ENCODE measurements around the gene AK1. TPM values are rescaled to one million over a fixed set of nuclear protein-coding genes. Genes with fewer than 3 reads are reported as not detected.

Gene AK1
- total RNA-seq, 1 experiment from 2014 or later = 39.2 TPM

- POLR2A ChIA-PET = no interaction called here
- H3K4me3 ChIP-seq (ENCODE audit: low read depth, low read length) = no peak overlapping the region
- no TSS peak for BruUV-seq (replicated peaks)
These were observed 27.7 kb upstream of the AK1 start for GRCh38 chr9:127905004-127905728.

GRCh38 chr9:127904561-127905003 lies 27.1 kb upstream of the AK1 start:
- ChIA-PET CTCF (no interaction called here), POLR2A (no interaction called here)
- H3K4me1 Mint-ChIP-seq (ENCODE audit: low read depth, unreplicated experiment) = peaks cover 7% of the 10 kb centered on the region
- H3K36me3 Mint-ChIP-seq (ENCODE audit: insufficient read depth, unreplicated experiment) = peaks cover 6% of the 10 kb centered on the region
- no peak overlapping the region for H3K4me3 ChIP-seq (ENCODE audit: low read depth, low read length)
- H3K9me3 Mint-ChIP-seq (ENCODE audit: unreplicated experiment) = no peaks in the 10 kb centered on the region
- H3K27me3 ChIP-seq (replicated peaks; ENCODE audit: control insufficient read depth, insufficient read depth, low read length) = no peaks in the 10 kb centered on the region
- H3K36me3 ChIP-seq (ENCODE audit: control insufficient read depth, insufficient read depth, low read length) = no peaks in the 10 kb centered on the region
- H3K4me3 Mint-ChIP-seq (ENCODE audit: unreplicated experiment) = no peak overlapping the region
- BruUV-seq (replicated peaks) = no TSS peak
- TF ChIP-seq CTCF (IDR thresholded peaks at IDR 0.05; ENCODE audit: insufficient read depth in 1 of 2, low read depth in 1 of 2, low read length in 1 of 2, severe bottlenecking in 1 of 2, unreplicated experiment in 1 of 2) = no peak
- intact Hi-C loops (cut with micrococcal nuclease; ENCODE audit: unreplicated experiment) = no loop called here
- no peaks in the 10 kb centered on the region for H3K27me3 Mint-ChIP-seq (ENCODE audit: insufficient read depth, unreplicated experiment)
- peaks cover 29% of the 10 kb centered on the region for H3K4me1 ChIP-seq
- H3K27ac Mint-ChIP-seq (ENCODE audit: unreplicated experiment) = peak overlapping the region; percentile 47
- no peak for DNase-seq
- H3K9me3 ChIP-seq = no peaks in the 10 kb centered on the region

More at GRCh38 chr9:127905004-127905728, 27.7 kb upstream of the AK1 start:
- H3K36me3 Mint-ChIP-seq (ENCODE audit: insufficient read depth, unreplicated experiment) = peaks cover 6% of the 10 kb centered on the region
- CTCF ChIA-PET = no interaction called here
- H3K4me1 ChIP-seq = peaks cover 23% of the 10 kb centered on the region
- no peak for DNase-seq
- TF ChIP-seq CTCF (IDR thresholded peaks at IDR 0.05; ENCODE audit: insufficient read depth in 1 of 2, low read depth in 1 of 2, low read length in 1 of 2, severe bottlenecking in 1 of 2, unreplicated experiment in 1 of 2) = no peak
- no peaks in the 10 kb centered on the region for H3K27me3 Mint-ChIP-seq (ENCODE audit: insufficient read depth, unreplicated experiment)
- H3K27ac Mint-ChIP-seq (ENCODE audit: unreplicated experiment) = no peak overlapping the region
- no peaks in the 10 kb centered on the region for H3K27me3 ChIP-seq (replicated peaks; ENCODE audit: control insufficient read depth, insufficient read depth, low read length)
- peaks cover 7% of the 10 kb centered on the region for H3K4me1 Mint-ChIP-seq (ENCODE audit: low read depth, unreplicated experiment)
- intact Hi-C loops (cut with micrococcal nuclease; ENCODE audit: unreplicated experiment) = no loop called here
- no peaks in the 10 kb centered on the region for H3K36me3 ChIP-seq (ENCODE audit: control insufficient read depth, insufficient read depth, low read length)
- H3K9me3 Mint-ChIP-seq (ENCODE audit: unreplicated experiment) = no peaks in the 10 kb centered on the region
- H3K4me3 Mint-ChIP-seq (ENCODE audit: unreplicated experiment) = no peak overlapping the region
- no peaks in the 10 kb centered on the region for H3K9me3 ChIP-seq

DNA sequence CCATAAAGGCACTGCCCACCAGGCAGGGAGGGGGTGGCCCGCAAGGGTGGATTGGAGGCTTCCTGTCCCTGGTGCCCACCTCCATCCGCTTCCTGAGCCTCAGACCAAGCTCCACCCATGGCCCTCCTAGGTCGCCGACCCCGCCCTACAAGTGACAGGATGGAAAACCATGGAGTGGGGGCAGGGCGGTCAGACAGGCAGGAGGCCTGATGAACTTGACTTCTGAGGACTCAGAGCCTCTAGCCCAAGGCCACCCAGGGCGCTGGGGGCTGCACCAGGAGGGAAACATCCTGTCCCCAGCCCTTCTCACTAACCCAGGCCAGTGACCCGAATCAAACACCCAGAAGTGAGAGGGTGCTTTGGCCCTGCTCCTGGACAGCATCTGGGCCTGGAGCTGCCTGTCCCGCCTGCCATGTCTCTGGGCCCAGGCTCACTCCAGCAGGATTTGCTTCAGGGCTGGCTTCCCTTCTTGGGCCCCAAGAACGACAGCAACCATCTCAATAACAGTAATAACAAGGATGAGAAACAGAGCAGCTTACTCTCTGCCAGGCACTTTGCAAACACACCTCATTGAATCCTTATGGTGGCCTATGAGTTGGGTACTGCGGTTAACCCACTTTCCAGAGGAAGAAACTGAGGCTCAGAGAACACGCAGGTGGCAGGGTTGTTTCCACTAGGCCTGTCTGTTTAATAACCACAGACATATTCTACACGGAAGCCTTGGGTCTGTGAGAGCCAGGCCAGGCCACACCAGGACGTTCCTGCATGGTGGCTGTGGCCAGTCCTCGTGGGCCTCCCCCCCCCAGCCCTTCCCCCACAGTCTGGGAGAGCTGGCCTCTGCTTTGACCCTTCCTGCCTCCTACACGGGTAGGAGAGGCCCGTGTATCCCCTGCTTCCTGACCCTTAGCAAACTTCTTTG lies 26.3 kb upstream of the AK1 start:
- ChIA-PET POLR2A (no interaction called here), CTCF (no interaction called here)
- H3K27ac Mint-ChIP-seq (ENCODE audit: unreplicated experiment) = peak overlapping the region; percentile 47
- peaks cover 31% of the 10 kb centered on the region for H3K4me1 ChIP-seq
- no peak for DNase-seq
- H3K9me3 Mint-ChIP-seq (ENCODE audit: unreplicated experiment) = no peaks in the 10 kb centered on the region
- peaks cover 7% of the 10 kb centered on the region for H3K4me1 Mint-ChIP-seq (ENCODE audit: low read depth, unreplicated experiment)
- TF ChIP-seq CTCF (IDR thresholded peaks at IDR 0.05; ENCODE audit: insufficient read depth in 1 of 2, low read depth in 1 of 2, low read length in 1 of 2, severe bottlenecking in 1 of 2, unreplicated experiment in 1 of 2) = no peak
- H3K4me3 ChIP-seq (ENCODE audit: low read depth, low read length) = no peak overlapping the region
- H3K36me3 ChIP-seq (ENCODE audit: control insufficient read depth, insufficient read depth, low read length) = no peaks in the 10 kb centered on the region
- BruUV-seq (replicated peaks) = no TSS peak
- H3K9me3 ChIP-seq = no peaks in the 10 kb centered on the region
- no peaks in the 10 kb centered on the region for H3K27me3 ChIP-seq (replicated peaks; ENCODE audit: control insufficient read depth, insufficient read depth, low read length)
- intact Hi-C loops (cut with micrococcal nuclease; ENCODE audit: unreplicated experiment) = no loop called here
- H3K36me3 Mint-ChIP-seq (ENCODE audit: insufficient read depth, unreplicated experiment) = peaks cover 6% of the 10 kb centered on the region
- no peaks in the 10 kb centered on the region for H3K27me3 Mint-ChIP-seq (ENCODE audit: insufficient read depth, unreplicated experiment)
- H3K4me3 Mint-ChIP-seq (ENCODE audit: unreplicated experiment) = no peak overlapping the region
